PC-3 (cell line): ENCODE data around the gene NLGN2. TPM values are rescaled to one million over a fixed set of nuclear protein-coding genes. Genes with fewer than 3 reads are reported as not detected.

Source experiments
- ATAC-seq: fragments of 200-7000 bp; cut with Tn5 transposase; 2 replicates; pipeline ENCODE4 v1.9.1; 2020; ENCODE audit warnings: mild to moderate bottlenecking, moderate library complexity
- BruUV-seq: library from RNA; stranded (reverse); fragments of 400-500 nt; replicated peaks from 2 replicates; lab custom pipeline; 2021; lab: Mats Ljungman, UMichigan
- CTCF ChIA-PET: fragments of 300-600 bp; sonication (Branson Sonifier 250); formaldehyde crosslinking; loops from one replicate; lab custom pipeline; 2022; ENCODE audit warnings: antibody characterized with exemption; lab: Charles Lee
- POLR2A ChIA-PET: fragments of 300-600 bp; sonication (Branson Sonifier 250); formaldehyde crosslinking; loops from one replicate; lab custom pipeline; 2022; ENCODE audit warnings: antibody characterized with exemption; ENCODE audit not compliant: unreplicated experiment; lab: Charles Lee
- DNase-seq: peaks from one replicate; pipeline ENCODE4 v3.0.0-alpha.2; 2015
- H2AFZ ChIP-seq: fragments of 300-600 bp; sonication (generic); 2 replicates; pipeline ENCODE4 v1.6.0; 2016; ENCODE audit warnings: antibody characterized with exemption, low read length
- H3F3A ChIP-seq: fragments of 300-600 bp; sonication (generic); one replicate; pipeline ENCODE4 v1.6.0; 2017; ENCODE audit warnings: antibody characterized with exemption, low read length, control low read depth, mild to moderate bottlenecking; ENCODE audit not compliant: unreplicated experiment
- H3K27ac ChIP-seq: fragments of 300-600 bp; sonication (generic); 2 replicates; pipeline ENCODE4 v1.5.1; 2016; ENCODE audit warnings: mild to moderate bottlenecking, low read length
- H3K27me3 ChIP-seq: fragments of 300-600 bp; sonication (generic); 2 replicates; pipeline ENCODE4 v1.6.1; 2016; ENCODE audit warnings: low read length, mixed read lengths
- H3K36me3 ChIP-seq: fragments of 300-600 bp; sonication (generic); 2 replicates; pipeline ENCODE4 v1.6.1; 2016; ENCODE audit warnings: low read depth, mixed run types, low read length, mixed read lengths
- H3K4me1 ChIP-seq: fragments of 300-600 bp; sonication (generic); 2 replicates; pipeline ENCODE4 v1.5.1; 2016; ENCODE audit warnings: low read length; ENCODE audit not compliant: insufficient read depth
- H3K4me2 ChIP-seq: fragments of 300-600 bp; sonication (generic); 2 replicates; pipeline ENCODE4 v1.6.0; 2016; ENCODE audit warnings: low read length
- H3K4me3 ChIP-seq: fragments of 300-600 bp; sonication (generic); 2 replicates; pipeline ENCODE4 v1.5.1; 2016; ENCODE audit warnings: mild to moderate bottlenecking, low read length, mixed read lengths
- H3K79me2 ChIP-seq: fragments of 300-600 bp; sonication (generic); 2 replicates; pipeline ENCODE4 v1.6.1; 2017; ENCODE audit warnings: low read length, mixed read lengths
- H3K9ac ChIP-seq: fragments of 300-600 bp; sonication (generic); 2 replicates; pipeline ENCODE4 v1.6.0; 2016; ENCODE audit warnings: mild to moderate bottlenecking, low read length
- H3K9me2 ChIP-seq: fragments of 300-600 bp; sonication (generic); replicated peaks from 2 replicates; pipeline ENCODE4 v1.6.1; 2016; ENCODE audit warnings: mixed run types, low read length, mixed read lengths
- H3K9me3 ChIP-seq: fragments of 300-600 bp; sonication (generic); 2 replicates; pipeline ENCODE4 v1.6.1; 2016; ENCODE audit warnings: low read length, mixed read lengths
- H4K20me1 ChIP-seq: fragments of 300-600 bp; sonication (generic); 2 replicates; pipeline ENCODE4 v1.6.1; 2016; ENCODE audit warnings: low read length, mixed read lengths
- EZH2 ChIP-seq: fragments of 300-600 bp; sonication (generic); IDR thresholded peaks from one replicate; pipeline ENCODE4 v1.6.1; 2017; ENCODE audit warnings: antibody characterized with exemption, mild to moderate bottlenecking, low read length; ENCODE audit not compliant: unreplicated experiment
- EZH2phosphoT487 ChIP-seq: fragments of 300-600 bp; sonication (generic); IDR thresholded peaks from 2 replicates; pipeline ENCODE4 v1.6.1; 2018; ENCODE audit warnings: mild to moderate bottlenecking, antibody characterized with exemption, low read length, borderline replicate concordance
- intact Hi-C: fragments of 100-400 bp; cut with micrococcal nuclease; formaldehyde crosslinking; loops from 2 replicates; pipeline ENCODE4 v1.9.0; 2023
- total RNA-seq: library from RNA; depleted of rRNA; stranded (reverse); fragments of >200 nt; gene quantifications from 2 replicates; pipeline ENCODE4 v1.2.3, GENCODE V29; 2014
- TF ChIP-seq, protein P1 (sequence below): fragments of 300-600 bp; sonication (generic); conservative IDR thresholded peaks from 2 replicates; pipeline ENCODE4 v1.5.1; 2017; ENCODE audit warnings: antibody characterized with exemption, low read depth, mild to moderate bottlenecking, low read length

The NLGN2 gene
- total RNA-seq, 1 experiment from 2014 or later, result 7.4 TPM

DNA sequence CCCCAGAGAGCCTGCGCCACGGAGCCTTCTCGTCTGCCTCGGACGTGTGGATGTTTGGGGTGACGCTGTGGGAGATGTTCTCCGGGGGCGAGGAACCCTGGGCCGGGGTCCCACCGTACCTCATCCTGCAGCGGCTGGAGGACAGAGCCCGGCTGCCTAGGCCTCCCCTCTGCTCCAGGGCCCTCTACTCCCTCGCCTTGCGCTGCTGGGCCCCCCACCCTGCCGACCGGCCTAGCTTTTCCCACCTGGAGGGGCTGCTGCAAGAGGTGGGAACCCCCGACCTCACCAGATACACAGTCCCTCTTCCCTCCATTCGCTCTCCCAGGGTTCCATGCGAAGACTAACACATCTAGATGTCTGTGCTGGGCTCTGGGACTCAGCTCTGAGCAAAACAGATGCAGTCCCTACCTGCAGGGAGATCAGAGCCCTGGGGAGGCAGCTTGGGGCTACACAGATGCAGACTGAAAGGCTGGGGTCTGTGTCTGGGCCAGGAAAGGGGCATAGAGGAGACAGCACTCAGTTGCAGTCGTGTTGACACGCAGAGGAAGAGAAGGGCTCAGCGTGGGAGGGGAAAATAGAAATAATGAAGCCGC lies 23.1 kb upstream of the NLGN2 start:
- no peak overlapping the region for H3K4me3 ChIP-seq
- TF ChIP-seq EZH2 (no peak), EZH2phosphoT487 (no peak)
- TF ChIP-seq, protein P1, sequence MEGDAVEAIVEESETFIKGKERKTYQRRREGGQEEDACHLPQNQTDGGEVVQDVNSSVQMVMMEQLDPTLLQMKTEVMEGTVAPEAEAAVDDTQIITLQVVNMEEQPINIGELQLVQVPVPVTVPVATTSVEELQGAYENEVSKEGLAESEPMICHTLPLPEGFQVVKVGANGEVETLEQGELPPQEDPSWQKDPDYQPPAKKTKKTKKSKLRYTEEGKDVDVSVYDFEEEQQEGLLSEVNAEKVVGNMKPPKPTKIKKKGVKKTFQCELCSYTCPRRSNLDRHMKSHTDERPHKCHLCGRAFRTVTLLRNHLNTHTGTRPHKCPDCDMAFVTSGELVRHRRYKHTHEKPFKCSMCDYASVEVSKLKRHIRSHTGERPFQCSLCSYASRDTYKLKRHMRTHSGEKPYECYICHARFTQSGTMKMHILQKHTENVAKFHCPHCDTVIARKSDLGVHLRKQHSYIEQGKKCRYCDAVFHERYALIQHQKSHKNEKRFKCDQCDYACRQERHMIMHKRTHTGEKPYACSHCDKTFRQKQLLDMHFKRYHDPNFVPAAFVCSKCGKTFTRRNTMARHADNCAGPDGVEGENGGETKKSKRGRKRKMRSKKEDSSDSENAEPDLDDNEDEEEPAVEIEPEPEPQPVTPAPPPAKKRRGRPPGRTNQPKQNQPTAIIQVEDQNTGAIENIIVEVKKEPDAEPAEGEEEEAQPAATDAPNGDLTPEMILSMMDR, result no peak
- H3K9ac ChIP-seq, result no peak overlapping the region
- H3K9me2 ChIP-seq, result no peaks in the 10 kb centered on the region
- H4K20me1 ChIP-seq, result no peaks in the 10 kb centered on the region
- H3K27me3 ChIP-seq, result no peaks in the 10 kb centered on the region
- H3K9me3 ChIP-seq, result no peaks in the 10 kb centered on the region
- ATAC-seq (no peak), DNase-seq (no peak)
- ChIA-PET CTCF (no interaction called here), POLR2A (no interaction called here)
- H3K4me2 ChIP-seq, result no peak overlapping the region
- H3K36me3 ChIP-seq, result no peaks in the 10 kb centered on the region
- H3K4me1 ChIP-seq, result peaks cover 6% of the 10 kb centered on the region; the same call in 1 of the 2 replicates
- H2AFZ ChIP-seq, result no peak overlapping the region
- H3F3A ChIP-seq, result no peaks in the 10 kb centered on the region
- intact Hi-C loops, result no loop called here
- no TSS peak for BruUV-seq
- no peak overlapping the region for H3K27ac ChIP-seq
- peaks cover 4% of the 10 kb centered on the region; the same call in 1 of the 2 replicates for H3K79me2 ChIP-seq

DNA sequence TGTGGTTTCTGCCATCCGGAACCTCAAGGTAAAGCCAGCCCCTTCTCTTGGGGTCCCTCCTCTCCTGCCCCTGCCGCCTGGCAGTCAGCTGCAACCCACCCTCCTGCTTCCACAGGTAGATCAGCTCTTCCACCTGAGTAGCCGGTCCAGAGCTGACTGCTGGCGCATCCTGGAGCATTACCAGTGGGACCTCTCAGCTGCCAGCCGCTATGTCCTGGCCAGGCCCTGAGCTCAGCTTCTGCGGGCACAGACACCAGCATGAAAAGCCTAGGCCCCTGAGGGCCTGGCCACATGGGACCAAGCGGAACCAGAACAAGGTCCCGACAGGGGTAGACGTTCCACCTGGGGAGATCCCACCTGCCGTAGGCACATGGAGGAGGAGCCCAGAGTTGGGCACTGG lies 18.8 kb upstream of the NLGN2 start:
- H2AFZ ChIP-seq, result no peak overlapping the region
- H3K9me3 ChIP-seq, result no peaks in the 10 kb centered on the region
- H4K20me1 ChIP-seq, result no peaks in the 10 kb centered on the region
- H3K4me2 ChIP-seq, result no peak overlapping the region
- H3F3A ChIP-seq, result no peaks in the 10 kb centered on the region
- POLR2A ChIA-PET, result no interaction called here
- CTCF ChIA-PET, result no interaction called here
- no peak overlapping the region for H3K27ac ChIP-seq
- H3K79me2 ChIP-seq, result peaks cover 11% of the 10 kb centered on the region
- BruUV-seq, result no TSS peak
- no peak overlapping the region for H3K4me3 ChIP-seq
- TF ChIP-seq EZH2phosphoT487 (no peak), EZH2 (no peak)
- TF ChIP-seq, protein P1, result no peak
- H3K9me2 ChIP-seq, result no peaks in the 10 kb centered on the region
- no peak overlapping the region for H3K9ac ChIP-seq
- H3K4me1 ChIP-seq, result no peaks in the 10 kb centered on the region
- DNase-seq (no peak), ATAC-seq (no peak)
- H3K36me3 ChIP-seq, result no peaks in the 10 kb centered on the region; the same call in 1 of the 2 replicates
- no peaks in the 10 kb centered on the region for H3K27me3 ChIP-seq
- intact Hi-C loops, result no loop called here
